Measurements from ENCODE around the gene PRAC2. TPM values are rescaled to one million over a fixed set of nuclear protein-coding genes. Genes with fewer than 3 reads are reported as not detected.

The PRAC2 gene
- total RNA-seq (ENCODE audit: low replicate concordance): not detected in 2 replicates

GRCh38 chr17:48722915-48723422, at the start of gene PRAC2:
Gene PRAC2, plus strand, starts transcription at chr17:48723185. Its CDS starts 1,226 bp downstream, at chr17:48724411.
- no peak within 1 kb of the TSS for H3K4me3 ChIP-seq (ENCODE audit: low read depth, low read length)
- TF ChIP-seq CTCF (IDR thresholded peaks at IDR 0.05; ENCODE audit: insufficient read depth, low read length): no peak
- no peak for DNase-seq (ENCODE audit: low read depth)

- no peak for DNase-seq (ENCODE audit: low read depth)
- TF ChIP-seq CTCF (IDR thresholded peaks at IDR 0.05; ENCODE audit: insufficient read depth, low read length): no peak
- no peak overlapping the region for H3K4me3 ChIP-seq (ENCODE audit: low read depth, low read length)
Observed at GRCh38 chr17:48676963-48677558, 45.9 kb upstream of the PRAC2 start.

GRCh38 chr17:48678141-48678971, 44.6 kb upstream of the PRAC2 start:
- DNase-seq (ENCODE audit: low read depth): peak; percentile 31
- H3K4me3 ChIP-seq (ENCODE audit: low read depth, low read length): no peak overlapping the region
- TF ChIP-seq CTCF (IDR thresholded peaks at IDR 0.05; ENCODE audit: insufficient read depth, low read length): peak; percentile 80

- no peak for TF ChIP-seq CTCF (IDR thresholded peaks at IDR 0.05; ENCODE audit: insufficient read depth, low read length)
- DNase-seq (ENCODE audit: low read depth): no peak
Observed at GRCh38 chr17:48679385-48680096, 43.4 kb upstream of the PRAC2 start.

GRCh38 chr17:48681609-48682008, 41.4 kb upstream of the PRAC2 start:
- H3K4me3 ChIP-seq (ENCODE audit: low read depth, low read length): no peak overlapping the region
- no peak for DNase-seq (ENCODE audit: low read depth)
- no peak for TF ChIP-seq CTCF (IDR thresholded peaks at IDR 0.05; ENCODE audit: insufficient read depth, low read length)

More at GRCh38 chr17:48679385-48680096, 43.4 kb upstream of the PRAC2 start:
- no peak overlapping the region for H3K4me3 ChIP-seq (ENCODE audit: low read depth, low read length)

GRCh38 chr17:48690655-48691054, 32.3 kb upstream of the PRAC2 start:
- no peak overlapping the region for H3K4me3 ChIP-seq (ENCODE audit: low read depth, low read length)
- TF ChIP-seq CTCF (IDR thresholded peaks at IDR 0.05; ENCODE audit: insufficient read depth, low read length): no peak
- no peak for DNase-seq (ENCODE audit: low read depth)
